Measurements from ENCODE around the gene ASPG.

Gene ASPG

GRCh38 chr14:104075530-104076151 lies 9.9 kb upstream of the ASPG start:
- no peak for DNase-seq (ENCODE audit: low read depth, low spot score)

GRCh38 chr14:104076743-104077142 lies 8.8 kb upstream of the ASPG start:
- DNase-seq (ENCODE audit: low read depth, low spot score) = no peak

DNA sequence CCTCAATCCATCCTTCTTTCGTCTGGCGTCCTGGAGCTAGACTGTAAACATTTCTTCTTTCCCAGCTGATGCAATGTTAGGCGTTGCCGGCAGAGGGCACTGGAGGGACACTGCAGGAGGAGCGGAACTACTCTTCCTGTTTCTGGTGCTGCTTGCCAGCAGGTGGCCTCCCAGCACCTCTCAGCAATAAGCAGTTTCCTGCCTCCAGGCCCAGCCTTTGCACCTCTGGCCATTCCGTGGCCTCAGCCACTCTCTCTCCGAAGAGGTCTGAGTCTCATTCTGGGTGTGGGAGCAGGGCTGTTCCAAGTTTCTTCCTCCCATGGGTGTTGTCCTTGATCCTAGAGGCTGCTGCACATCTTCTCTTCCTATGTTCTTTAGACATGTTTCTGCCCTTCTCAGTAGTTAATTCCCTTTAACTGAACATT lies 7.5 kb upstream of the ASPG start:
- DNase-seq (ENCODE audit: low read depth, low spot score) = peak; percentile 77

DNA sequence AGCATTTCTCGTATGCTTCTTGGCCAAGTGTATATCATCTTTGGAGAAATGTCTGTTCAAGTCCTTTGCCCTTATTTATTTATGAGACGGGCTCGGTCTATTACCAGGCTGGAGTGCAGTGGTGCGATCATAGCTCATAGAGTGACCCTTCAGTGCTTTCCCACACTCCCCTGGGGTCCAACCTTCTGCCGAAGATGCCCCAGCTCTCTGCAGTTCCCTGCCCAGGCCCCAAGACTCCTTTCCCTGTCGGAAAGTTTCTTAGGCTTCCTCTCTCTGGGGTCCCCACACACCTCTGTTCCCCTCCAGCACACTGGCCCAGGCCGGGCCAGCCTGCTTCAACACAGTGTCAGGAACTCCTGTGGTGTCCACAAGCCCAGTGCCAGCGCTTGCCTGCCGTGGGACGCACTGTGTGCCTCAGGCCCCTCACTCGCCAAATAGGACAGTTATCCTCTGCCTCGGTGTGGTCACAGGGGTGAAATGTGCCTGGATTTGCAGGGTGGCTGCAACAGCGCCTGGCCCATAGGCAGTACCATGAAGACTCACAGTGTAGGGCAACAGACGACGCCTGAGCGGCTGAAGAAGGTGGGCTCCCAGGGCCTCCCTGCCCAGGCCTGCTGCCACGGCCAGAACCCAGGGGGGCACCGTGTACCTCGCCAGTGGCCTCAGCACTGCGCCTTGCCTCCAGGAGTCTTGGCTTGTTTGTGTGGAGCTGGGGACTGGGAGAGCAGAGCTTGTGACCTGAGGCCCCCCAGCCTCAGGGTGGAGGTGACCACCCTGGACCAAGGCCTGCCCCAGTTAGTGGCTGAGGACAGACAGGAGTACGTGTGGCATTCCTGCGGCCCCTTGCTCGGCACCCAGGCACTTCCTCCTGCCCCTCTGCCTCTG lies 4.9 kb upstream of the ASPG start:
- DNase-seq (ENCODE audit: low read depth, low spot score) = no peak

DNA sequence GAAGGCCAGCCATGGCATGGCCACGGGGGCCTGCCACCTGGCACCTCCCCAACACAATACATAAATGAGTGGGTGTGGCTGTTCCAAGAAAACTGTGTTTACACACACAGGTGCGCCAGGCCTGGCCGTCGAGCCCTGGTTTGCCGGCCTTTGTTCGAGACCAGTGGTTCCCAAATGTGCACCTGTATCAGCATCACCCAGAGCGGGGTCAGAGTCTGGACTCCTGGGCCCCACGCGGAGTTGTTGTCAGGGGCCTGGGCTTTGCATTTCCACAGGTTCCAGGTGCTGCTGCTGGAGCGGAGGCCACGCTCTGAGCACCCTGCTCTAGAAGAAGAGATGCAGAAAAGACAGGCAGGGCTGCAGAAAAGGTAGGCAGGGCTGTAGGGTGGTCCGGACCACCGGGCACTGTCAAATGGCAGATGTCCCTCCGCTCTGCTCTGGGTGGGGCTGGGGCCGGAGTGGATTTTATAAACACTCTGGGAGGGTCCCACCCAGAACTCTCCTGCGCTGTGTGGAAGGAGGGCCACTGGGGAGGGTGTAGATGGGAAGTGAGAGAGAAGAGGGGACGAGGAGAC lies 4.2 kb upstream of the ASPG start:
- DNase-seq (ENCODE audit: low read depth, low spot score) = no peak

DNA sequence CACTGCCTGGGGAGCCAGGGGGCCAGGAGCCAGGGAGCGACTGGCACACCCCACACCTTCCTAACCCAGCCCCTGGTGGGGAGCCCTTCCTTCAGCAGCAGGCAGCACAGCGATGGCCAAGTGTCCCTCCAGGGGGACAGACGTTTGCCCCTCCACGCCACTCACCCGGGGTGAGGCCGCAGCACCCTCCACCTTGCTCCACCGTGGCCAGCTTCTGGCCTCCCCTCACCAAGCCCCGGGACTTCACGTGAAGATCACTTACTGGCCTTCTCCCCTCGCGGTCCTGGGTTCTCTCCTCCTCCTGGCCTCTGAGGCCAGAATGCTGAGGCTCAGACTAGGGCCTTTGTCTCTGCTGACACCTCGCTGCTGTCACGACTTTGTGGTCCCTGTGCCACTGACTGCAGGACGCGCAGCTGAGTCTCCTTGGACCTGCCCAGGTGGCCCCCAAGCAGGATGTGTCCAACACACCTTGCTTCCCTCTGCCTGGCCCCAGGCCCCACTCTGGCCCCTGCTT lies 3.5 kb upstream of the ASPG start:
- no peak for DNase-seq (ENCODE audit: low read depth, low spot score)

DNA sequence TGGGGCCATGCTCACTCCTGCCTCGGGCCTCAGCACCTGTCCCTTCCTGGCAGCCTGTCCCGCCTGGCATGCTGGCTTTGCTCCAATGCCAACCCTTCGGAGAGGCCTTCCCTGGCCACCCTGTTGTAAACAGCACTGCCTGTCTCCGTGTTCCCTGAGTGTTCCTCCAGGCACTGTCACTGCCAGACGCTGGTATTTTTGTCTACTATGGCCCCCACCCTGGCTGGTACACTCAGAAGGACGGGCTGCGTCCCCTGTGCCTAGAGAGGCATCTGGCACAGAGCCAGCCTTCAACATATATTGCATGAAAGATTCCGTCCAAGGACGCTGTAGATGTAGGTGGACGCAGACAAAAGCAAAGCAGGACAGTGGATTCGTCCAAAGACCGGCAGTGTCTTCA lies 2.7 kb upstream of the ASPG start:
- DNase-seq (ENCODE audit: low read depth, low spot score) = no peak

DNA sequence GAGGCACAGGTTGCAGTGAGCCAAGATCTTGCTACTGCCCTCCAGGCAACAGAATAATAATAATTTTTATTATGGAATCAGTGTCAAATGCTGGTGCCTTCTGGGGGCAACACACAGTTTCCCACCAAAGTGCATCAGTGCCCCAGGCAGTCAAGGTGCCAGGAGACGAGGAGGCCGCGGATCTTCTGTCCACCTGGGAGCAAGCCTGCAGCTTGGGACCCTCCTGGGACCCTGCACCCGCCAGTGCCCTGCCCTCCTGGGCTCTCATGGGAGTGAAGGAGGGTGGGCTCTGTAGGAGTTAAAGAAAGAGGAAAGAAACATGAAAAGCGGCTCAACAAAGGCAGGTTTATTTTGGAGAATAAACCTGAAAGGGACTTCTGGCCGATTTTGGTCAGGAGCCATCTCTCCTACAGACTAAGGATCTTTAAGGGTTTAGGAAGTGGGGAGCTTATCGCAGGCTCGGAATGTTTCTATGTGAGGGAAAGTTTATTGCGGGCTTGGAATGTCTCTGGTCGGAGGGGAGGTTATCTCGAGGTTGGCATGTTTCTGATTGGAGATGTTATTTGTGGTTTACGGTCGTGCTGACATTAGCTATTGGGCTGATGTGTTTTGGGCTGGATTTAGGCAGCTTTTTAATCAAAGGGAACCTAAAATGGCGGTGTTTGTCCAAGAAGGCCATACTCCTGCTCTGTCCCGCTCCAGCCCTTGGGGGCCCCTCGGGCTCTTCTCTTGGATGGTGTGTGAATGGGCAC lies 1.1 kb upstream of the ASPG start:
- no peak for DNase-seq (ENCODE audit: low read depth, low spot score)

DNA sequence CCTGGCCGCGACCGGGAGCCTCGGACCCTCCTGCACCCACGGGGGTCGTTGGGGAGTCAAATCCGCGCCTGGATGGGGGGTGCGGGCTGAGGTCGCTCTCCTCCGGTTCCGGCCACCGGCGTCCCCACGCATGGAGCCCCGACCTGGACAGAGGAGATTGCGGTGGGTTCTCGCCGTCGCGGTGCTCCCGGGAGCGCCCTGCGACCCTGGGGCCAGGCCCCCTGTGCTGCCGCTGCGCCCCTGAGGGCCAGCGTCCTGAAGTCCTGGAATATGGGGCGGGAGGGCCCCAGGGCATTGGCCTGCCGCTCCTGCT lies 345 bp downstream of the ASPG start:
- no peak for DNase-seq (ENCODE audit: low read depth, low spot score)

- DNase-seq (ENCODE audit: low read depth, low spot score) = no peak
Observed at GRCh38 chr14:104086210-104086660, 735 bp downstream of the ASPG start.

DNA sequence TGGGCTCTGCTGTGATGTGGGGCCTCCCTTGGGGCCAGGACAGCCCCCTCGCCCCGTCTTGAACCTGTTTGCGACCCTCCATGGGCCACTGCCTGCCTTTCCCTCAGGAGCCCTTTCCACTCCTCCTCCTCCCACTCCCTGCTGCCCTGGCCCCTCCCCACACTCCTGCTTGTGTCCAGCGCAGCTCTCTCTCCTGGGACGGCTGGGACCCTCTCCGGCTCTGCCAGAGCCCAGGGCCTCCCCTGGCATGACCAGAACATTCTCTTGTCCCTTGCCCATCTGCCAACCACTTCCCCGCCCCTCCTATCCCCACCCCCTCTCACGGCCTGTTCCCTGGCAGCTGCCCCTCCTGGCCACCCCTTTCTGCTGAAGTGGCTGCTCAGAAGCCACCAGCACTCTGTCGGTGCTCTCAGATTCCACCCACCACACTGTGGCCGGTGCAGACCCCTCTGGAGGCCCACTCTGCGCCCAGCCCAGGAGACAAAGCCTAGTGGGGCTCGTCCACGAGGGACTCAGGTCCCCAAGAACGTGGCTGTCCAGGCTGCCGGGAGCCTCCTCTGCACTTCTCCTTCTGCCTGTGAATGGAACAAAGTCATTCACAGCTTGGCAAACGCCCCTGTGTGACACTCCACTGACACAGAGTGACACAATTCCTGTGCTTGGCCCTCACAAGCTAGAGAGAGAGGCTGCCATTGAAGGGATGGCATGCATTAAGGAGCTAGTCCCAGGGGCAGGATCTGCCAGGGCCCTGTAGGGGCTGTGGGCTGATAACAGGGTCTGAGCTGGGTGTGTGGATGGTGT lies 1.4 kb downstream of the ASPG start:
- DNase-seq (ENCODE audit: low read depth, low spot score) = no peak

- DNase-seq (ENCODE audit: low read depth, low spot score) = no peak
Observed at GRCh38 chr14:104087505-104087904, 2.0 kb downstream of the ASPG start.

DNA sequence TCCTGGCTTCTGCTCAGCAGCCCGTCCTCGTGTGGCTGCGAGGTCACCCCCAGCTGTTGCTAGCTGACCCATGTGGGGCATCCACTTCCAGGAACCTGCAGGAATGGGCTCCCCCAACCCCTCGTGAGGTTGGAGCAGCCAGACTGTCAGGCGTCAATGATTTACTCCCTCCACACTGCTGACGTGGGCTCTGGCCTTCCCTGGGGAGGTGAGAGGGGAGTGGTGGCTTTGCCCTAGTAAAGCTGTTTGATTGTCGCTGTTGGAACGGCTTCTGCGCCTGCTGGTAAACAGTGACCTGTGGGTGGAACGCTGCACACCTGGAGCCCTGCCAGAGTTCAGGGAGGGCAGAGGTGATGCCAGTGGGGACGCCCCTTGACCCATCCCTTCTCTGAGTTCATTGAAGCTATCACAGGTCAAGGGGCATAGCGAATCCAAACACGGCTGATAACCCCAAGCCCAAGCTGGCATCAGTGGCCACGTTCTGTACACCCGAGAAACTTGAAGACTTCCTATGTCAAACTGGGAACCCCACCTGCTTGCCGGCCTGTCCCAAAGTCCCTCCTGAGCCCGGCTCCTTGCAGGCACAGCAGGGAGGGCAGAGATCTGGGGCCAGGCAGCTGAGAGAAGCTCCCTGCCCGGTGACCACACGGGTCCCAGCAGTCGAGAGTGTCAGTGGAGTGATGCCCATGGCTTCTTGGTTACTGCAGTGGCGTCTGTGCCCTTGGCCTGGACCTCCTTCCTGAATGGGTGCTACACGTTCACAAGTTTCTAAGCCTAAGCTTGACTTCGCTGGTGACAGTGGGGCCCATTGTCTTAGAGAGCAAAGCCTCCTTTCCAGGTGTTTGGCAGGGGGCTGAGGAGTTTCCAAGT lies 2.7 kb downstream of the ASPG start:
- DNase-seq (ENCODE audit: low read depth, low spot score) = no peak

- DNase-seq (ENCODE audit: low read depth, low spot score) = no peak
Observed at GRCh38 chr14:104090071-104090748, 4.7 kb downstream of the ASPG start.

DNA sequence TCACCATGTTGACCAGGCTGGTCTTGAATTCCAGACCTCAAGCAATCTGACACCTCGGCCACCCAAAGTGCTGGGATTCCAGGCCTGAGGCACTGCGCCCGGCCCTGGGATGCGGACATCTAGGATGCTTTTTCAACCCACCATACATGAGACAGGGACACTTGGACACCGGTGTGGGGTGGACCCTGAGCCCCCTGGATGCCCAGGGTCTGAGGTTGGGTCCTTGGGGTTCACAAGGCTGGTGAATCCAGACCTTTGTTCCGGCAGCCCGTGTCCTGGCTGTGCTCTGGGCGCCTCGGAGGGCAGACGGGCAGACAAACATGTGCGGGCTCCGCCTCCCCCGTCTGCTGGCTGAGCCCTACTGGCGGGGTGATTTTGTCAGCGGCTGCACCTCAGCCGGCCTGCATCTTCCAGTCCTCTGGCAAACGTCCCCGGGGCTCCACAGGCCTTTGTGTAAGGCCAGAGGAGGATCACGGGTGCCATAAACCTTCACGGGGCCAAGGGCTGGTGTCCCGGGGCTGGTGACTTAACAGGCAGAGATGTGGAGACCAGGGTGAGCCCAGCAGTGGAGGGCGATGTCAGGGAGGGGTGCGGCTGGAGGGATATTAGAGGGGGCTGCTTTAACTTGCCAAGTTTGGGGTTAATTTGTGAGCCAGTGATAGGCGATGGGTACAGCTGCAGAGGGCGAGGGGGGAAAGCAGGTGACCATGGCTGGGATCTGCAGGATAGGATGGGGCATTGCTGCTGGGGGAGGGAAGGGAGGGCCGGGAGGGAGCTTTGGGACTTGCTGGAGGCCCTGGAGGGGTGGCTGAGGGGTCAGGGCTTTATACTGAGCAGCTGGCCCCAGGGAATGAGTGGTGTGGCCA lies 5.8 kb downstream of the ASPG start:
- no peak for DNase-seq (ENCODE audit: low read depth, low spot score)

- no peak for DNase-seq (ENCODE audit: low read depth, low spot score)
Observed at GRCh38 chr14:104091927-104092771, 6.6 kb downstream of the ASPG start.

DNA sequence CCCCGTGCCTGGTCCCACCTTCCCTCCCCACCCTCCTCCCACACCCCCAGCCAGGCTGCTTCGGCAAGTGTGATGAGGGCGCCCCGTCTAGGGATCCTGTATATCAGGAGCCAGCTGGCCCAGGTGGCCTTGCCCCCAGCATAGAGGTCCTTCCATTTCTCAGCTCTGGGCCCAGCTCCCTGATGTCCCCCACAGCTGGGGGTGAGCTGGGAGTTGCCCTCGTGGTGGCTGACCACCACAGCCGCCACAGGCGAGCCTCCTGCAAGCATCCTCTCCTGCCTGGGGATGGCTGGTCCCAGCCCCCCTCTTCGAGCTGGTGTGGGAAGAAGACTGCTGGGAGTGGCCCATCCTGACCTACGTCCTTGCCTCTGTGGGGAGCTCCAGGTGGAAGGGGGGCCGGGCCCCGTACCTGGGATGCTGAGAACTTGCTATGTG lies 7.4 kb downstream of the ASPG start:
- no peak for DNase-seq (ENCODE audit: low read depth, low spot score)

Measured in iPS DF 19.7 (cell line).